Anterior cingulate cortex (tissue), 58 donors: Measurements from ENCODE around the gene DAP3.
"Not testable (repeated sequence)": the region's sequence is repeated elsewhere in the genome, so short reads cannot be mapped to it uniquely, and the experiment has no call there.

Experiments
- DNase-seq, 58 donors: peaks; one replicate each; lab custom pipeline; 2025; lab: John Stamatoyannopoulos, UW

Gene DAP3

GRCh38 chr1:155763989-155764388 lies 75.1 kb downstream of the DAP3 start:
- DNase-seq = not testable (repeated sequence)

DNA sequence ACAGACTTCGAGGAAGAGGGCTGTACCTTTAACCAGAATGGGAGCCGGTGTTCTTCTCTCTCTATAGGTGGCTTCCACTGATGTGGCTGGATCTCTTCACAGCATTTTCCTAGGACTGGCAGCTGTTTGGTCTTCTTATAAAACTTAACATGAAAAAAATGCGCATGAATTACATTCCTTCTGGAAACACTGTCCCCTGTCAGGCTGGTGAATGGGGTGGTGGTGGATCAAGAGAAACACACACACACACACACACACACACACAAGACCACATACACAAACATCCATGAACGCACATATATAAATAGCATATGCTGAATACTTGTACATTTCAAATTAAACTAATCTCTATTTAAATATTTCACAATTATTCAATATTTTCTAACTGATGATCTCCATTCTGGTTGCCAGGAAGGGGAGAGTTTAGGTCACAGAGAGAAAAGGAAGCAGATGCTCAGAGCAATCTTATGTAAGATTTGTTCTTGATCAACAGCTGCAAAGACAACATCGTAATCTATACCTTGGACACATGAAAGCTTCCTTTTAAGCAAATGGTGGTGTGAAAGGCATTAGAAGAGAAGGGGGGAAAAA lies 78.6 kb downstream of the DAP3 start:
- not testable (repeated sequence) for DNase-seq

DNA sequence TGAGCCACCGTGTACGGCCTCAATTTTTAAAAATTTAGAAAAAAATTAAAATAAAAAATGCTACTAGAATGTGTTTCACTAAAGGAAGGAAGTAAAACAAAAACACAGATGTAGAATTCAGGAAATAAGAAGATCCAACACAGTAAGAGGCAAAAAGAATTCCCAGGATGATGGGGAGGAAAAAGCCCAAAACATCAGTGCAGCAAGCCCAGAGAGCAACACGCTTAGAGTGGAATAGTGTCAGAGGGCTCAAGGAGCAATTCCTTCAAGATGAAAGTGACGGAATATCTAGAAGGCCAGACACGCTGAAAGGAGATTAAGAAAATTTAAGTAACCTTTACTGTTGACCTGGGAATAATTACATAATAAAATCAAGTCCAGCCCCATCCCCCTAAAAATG lies 80.4 kb downstream of the DAP3 start:
- no peak for DNase-seq

GRCh38 chr1:155773221-155773620 lies 84.3 kb downstream of the DAP3 start:
- DNase-seq = no peak

DNA sequence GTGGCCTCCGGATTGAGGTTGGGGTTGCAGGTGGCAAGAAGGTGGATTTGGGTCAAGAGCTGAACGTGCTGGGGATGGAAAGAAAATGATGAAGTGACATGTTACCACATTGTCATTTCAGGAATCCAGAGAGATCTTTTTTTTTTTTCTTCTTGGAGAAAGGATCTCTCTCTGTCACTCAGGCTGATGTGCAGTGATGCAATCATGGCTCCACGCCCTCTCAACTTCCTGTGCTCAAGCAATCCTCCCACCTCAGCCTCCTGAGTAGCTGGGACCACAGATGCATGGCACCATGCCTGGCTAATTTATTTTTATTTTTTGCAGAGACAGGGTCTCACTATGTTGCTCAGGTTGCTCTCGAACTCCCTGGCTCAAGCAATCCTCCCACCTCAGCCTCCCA lies 87.5 kb downstream of the DAP3 start:
- DNase-seq = peak in 1 of 58 donors; percentile 1

DNA sequence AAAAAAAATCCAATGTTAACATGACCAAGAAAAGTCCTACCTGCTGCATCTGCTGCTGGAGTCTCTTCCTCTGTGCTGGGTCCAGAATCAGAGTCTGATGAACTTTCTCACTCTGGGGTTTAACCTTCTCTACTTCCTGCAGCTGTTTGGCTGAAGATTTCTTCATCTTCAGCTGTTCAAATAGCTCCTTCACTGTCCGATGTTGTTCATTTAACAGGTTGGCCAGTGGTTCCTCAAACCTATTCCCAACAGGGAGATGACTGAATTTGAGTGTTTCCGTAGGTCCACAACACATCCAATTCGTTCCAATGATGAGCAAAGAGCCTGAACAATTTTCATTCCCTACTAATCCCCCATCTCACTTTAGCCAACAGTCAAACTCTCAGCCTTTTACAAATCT lies 88.7 kb downstream of the DAP3 start:
- DNase-seq = no peak
